Measurements from ENCODE around the gene FAM222A. TPM values are rescaled to one million over a fixed set of nuclear protein-coding genes. Genes with fewer than 3 reads are reported as not detected.

Gene FAM222A
- total RNA-seq, 1 experiment from 2014 or later = 3.7 TPM

DNA sequence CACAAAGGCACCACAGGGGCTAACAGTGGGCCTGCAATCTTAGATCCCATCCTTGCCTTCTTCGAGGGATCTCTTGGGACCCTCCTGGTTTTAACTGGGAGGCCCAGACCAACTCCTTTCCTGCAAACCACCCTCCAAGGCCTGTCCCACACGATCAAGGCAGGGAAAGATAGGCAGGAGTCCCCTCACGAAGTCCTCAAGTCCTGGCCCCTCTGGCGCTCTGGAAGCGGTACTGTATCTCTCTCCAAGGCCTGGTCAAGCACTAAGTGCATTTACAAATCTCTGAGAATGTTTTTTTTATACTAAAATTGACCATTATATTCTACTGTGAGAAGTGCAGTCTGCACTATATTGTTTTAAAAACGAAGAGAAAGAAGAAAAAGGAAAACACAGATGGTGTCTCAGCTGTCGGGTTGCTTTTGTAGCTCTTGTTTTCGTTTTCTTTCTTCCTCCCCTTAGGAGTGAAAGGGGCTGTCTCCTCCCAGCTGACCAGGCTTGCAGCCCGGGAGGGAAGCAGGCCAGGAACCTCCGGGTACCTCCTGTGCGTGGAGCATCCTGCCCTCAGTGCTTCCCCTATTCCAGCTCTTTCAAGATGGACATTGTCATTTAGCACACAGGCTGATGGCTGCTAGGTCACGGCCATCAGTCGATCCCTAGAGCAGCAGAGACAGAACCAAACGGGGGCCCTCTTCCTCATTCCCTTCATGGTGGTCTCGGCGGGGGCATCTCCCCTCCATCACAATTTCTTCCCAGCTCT is 56.7 kb downstream of the FAM222A start:
- no peak for ATAC-seq
- Histone ChIP-seq H3K4me3 (replicated peaks in 1 of 2; ENCODE audit: low read depth in 1 of 2, low read length in 2 of 2) (no peak overlapping the region), H2AFZ (ENCODE audit: low read depth, low read length, poor library complexity, severe bottlenecking) (no peak overlapping the region), H4K20me1 (ENCODE audit: insufficient read depth) (no peaks in the 10 kb centered on the region), H3K79me2 (ENCODE audit: insufficient read depth, low read length) (peaks cover 8% of the 10 kb centered on the region; the same call in 1 of the 2 replicates), H3K9me3 (ENCODE audit: control insufficient read depth in 1 of 2, insufficient read depth in 1 of 2, low read depth in 1 of 2, low read length in 2 of 2) (no peaks in the 10 kb centered on the region), H3K4me2 (ENCODE audit: low read length) (no peak overlapping the region), H3K27me3 (ENCODE audit: insufficient read depth, low read length) (no peaks in the 10 kb centered on the region), H3K36me3 (ENCODE audit: control insufficient read depth in 1 of 2, insufficient read depth in 2 of 2, low read length in 2 of 2) (no peaks in the 10 kb centered on the region), H3K9ac (ENCODE audit: low read length) (no peak overlapping the region), H3K9me2 (ENCODE audit: insufficient read depth) (no peaks in the 10 kb centered on the region), H3K27ac (ENCODE audit: low read depth, low read length) (no peak overlapping the region), H3K4me1 (ENCODE audit: control insufficient read depth in 1 of 2, insufficient read depth in 2 of 2, low read length in 2 of 2) (peaks cover 5 to 26% of the 10 kb centered on the region in 2 experiments)
- POLR2A ChIA-PET = no interaction called here
- CTCF ChIA-PET = no interaction called here
- TF ChIP-seq EGR1 (IDR thresholded peaks at IDR 0.05; ENCODE audit: low read depth) (no peak), SIN3A (IDR thresholded peaks at IDR 0.05; ENCODE audit: low read depth) (no peak), CBX3 (IDR thresholded peaks at IDR 0.05; ENCODE audit: low read depth) (no peak), CEBPB (IDR thresholded peaks at IDR 0.05; ENCODE audit: low read depth) (no peak), ELF1 (IDR thresholded peaks at IDR 0.05; ENCODE audit: borderline replicate concordance, low read depth) (no peak), EZH2phosphoT487 (IDR thresholded peaks at IDR 0.05; ENCODE audit: borderline replicate concordance) (no peak), SP1 (IDR thresholded peaks at IDR 0.05; ENCODE audit: low read depth) (no peak), JUND (IDR thresholded peaks at IDR 0.05) (no peak), FOSL1 (IDR thresholded peaks at IDR 0.05; ENCODE audit: low read depth) (no peak), ATF3 (IDR thresholded peaks at IDR 0.05) (no peak), POLR2AphosphoS5 (IDR thresholded peaks at IDR 0.05; ENCODE audit: low read depth, low read length) (no peak), TCF7L2 (IDR thresholded peaks at IDR 0.05; ENCODE audit: borderline replicate concordance, extremely low read depth, insufficient read depth, insufficient read length) (no peak), CTCF (IDR thresholded peaks at IDR 0.05 in 2 of 3, conservative IDR thresholded peaks at IDR 0.05 in 1 of 3; ENCODE audit: borderline replicate concordance in 1 of 3, insufficient read depth in 1 of 3, low read depth in 2 of 3, low read length in 2 of 3) (no peak), RAD21 (IDR thresholded peaks at IDR 0.05; ENCODE audit: low read depth) (no peak), ZNF274 (IDR thresholded peaks at IDR 0.05; ENCODE audit: low read depth, low read length) (no peak), YY1 (IDR thresholded peaks at IDR 0.05; ENCODE audit: extremely low read depth, insufficient replicate concordance, low read depth, low read length) (no peak), REST (IDR thresholded peaks at IDR 0.05; ENCODE audit: low read depth) (no peak), EZH2 (IDR thresholded peaks at IDR 0.05) (no peak)
- TF ChIP-seq, protein P1, sequence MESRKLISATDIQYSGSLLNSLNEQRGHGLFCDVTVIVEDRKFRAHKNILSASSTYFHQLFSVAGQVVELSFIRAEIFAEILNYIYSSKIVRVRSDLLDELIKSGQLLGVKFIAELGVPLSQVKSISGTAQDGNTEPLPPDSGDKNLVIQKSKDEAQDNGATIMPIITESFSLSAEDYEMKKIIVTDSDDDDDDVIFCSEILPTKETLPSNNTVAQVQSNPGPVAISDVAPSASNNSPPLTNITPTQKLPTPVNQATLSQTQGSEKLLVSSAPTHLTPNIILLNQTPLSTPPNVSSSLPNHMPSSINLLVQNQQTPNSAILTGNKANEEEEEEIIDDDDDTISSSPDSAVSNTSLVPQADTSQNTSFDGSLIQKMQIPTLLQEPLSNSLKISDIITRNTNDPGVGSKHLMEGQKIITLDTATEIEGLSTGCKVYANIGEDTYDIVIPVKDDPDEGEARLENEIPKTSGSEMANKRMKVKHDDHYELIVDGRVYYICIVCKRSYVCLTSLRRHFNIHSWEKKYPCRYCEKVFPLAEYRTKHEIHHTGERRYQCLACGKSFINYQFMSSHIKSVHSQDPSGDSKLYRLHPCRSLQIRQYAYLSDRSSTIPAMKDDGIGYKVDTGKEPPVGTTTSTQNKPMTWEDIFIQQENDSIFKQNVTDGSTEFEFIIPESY (IDR thresholded peaks at IDR 0.05; ENCODE audit: extremely low read depth, insufficient replicate concordance, low read length) = no peak
- no peak for DNase-seq (ENCODE audit: low read depth, low spot score)
- intact Hi-C loops (cut with micrococcal nuclease) = no loop called here
- BruUV-seq (replicated peaks) = no TSS peak
- RAD21 ChIA-PET (ENCODE audit: low non-redundant PET in 1 of 2, low total read pairs in 2 of 2, uncharacterized antibody in 2 of 2, unreplicated experiment in 2 of 2) = interaction anchor here in 1 of 2 experiments (0.9 kb wide), 1 partner anchor 173 kb away, joined by 3 read pairs; no protein-coding TSS in a partner anchor
